IPS-15b (cell line): Measurements from ENCODE around the gene MBD5.

Experiments
- H3K27me3 ChIP-seq: one replicate; pipeline ENCODE4 v1.6.1; 2013; ENCODE audit warnings: low read length; ENCODE audit not compliant: control insufficient read depth, insufficient read depth
- H3K36me3 ChIP-seq: one replicate; pipeline ENCODE4 v1.6.1; 2013; ENCODE audit warnings: low read length; ENCODE audit not compliant: control insufficient read depth, insufficient read depth
- H3K4me1 ChIP-seq: one replicate; pipeline ENCODE4 v1.6.1; 2013; ENCODE audit warnings: mild to moderate bottlenecking, low read length; ENCODE audit not compliant: control insufficient read depth, insufficient read depth
- H3K4me3 ChIP-seq: one replicate; pipeline ENCODE4 v1.5.1; 2013; ENCODE audit warnings: low read depth, low read length
- H3K9ac ChIP-seq: one replicate; pipeline ENCODE4 v1.6.1; 2013; ENCODE audit warnings: low read depth, mild to moderate bottlenecking, low read length
- H3K9me3 ChIP-seq: one replicate; pipeline ENCODE4 v1.6.1; 2013; ENCODE audit warnings: mild to moderate bottlenecking, low read length; ENCODE audit not compliant: control insufficient read depth, insufficient read depth

The MBD5 gene

DNA sequence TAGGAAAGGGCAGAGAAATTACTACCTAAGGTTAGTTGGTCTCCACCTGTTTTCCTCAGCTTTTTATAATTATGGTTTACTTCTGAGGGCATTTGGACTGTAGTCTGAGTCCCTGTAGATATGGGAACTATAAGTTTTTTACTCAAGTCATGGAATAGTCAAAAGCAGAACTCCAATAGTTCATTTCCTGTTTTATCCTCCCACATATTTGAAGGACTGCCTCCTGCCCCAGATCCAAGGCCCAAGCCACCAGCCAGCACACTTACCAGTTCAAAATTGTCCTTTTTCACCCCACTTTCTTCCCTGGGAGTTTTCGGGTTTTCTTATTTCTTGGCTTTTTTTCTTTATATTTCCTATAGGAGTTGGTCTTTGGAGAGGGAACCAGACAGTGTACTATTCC is 164.1 kb downstream of the MBD5 start:
- no peak overlapping the region for H3K4me3 ChIP-seq

DNA sequence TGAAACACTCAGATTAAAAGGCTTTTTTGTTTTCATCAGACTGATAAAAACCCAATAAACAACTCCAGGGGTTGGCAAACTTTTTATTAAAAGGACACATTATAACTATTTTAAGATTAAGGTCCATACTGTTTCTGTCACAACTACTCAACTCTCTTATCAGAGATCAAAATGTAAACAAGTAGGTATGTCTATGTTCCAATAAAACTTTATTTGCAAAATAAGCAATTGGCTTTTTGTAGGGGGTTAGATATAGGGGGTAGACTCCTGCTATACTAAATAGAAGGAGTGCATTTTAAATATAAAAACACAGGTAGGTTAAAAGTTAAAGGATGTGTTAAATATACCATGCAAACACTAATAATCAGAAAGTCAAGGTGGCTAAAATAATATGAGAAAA is 174.0 kb downstream of the MBD5 start:
- H3K9me3 ChIP-seq: no peaks in the 10 kb centered on the region
- H3K4me1 ChIP-seq: no peaks in the 10 kb centered on the region
- H3K9ac ChIP-seq: no peak overlapping the region
- no peaks in the 10 kb centered on the region for H3K36me3 ChIP-seq
- H3K4me3 ChIP-seq: no peak overlapping the region
- H3K27me3 ChIP-seq: no peaks in the 10 kb centered on the region

More for the DNA sequence above, 164.1 kb downstream of the MBD5 start:
- H3K4me1 ChIP-seq: no peaks in the 10 kb centered on the region
- H3K27me3 ChIP-seq: no peaks in the 10 kb centered on the region
- no peaks in the 10 kb centered on the region for H3K36me3 ChIP-seq
- no peak overlapping the region for H3K9ac ChIP-seq
- no peaks in the 10 kb centered on the region for H3K9me3 ChIP-seq

DNA sequence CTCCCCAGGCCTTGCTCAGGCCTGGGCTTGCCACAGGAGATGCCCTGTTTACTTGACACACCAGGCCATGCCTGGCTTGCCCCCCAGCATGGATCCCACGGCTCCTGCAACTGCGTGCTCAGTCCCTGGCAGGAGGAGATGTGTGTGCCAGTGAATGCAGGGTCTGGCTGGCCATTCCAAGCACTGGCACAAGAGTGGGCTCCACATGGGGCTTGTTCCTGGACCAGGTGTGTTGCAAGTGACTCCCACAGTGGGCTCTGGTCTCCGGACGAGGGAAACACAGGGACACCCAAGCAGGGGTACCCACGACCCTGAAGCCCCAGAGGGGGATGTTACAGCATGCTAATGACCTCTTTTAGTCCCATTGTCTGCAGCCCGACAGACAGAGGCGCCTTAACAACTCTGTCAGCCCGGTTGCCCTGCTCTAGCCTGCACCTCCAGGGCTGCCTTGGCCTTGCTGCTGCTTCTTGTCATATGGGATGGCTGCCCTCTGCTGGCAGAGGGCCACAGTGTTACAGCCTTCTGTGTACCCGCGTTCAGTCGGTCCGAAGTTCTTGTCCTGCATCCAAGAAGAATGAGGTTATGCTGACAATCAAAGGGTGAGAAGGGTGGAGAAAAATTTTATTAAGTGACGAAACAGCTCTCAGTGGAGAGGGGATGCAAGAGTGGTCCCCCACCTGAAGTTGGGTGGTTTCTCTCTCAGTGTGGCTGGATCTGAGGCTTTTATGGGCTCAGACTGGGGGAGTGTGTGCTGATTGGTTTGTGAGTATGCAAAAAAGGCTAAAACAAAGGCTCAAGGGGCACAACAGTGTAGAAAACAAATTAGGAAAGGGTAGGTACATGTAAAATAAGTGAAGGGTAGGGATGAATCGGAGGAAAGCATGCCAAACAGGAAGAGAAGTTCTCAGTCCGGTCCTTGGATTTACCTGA is 180.4 kb downstream of the MBD5 start:
- H3K9me3 ChIP-seq: peaks cover 5% of the 10 kb centered on the region
- no peaks in the 10 kb centered on the region for H3K27me3 ChIP-seq
- no peak overlapping the region for H3K4me3 ChIP-seq
- H3K4me1 ChIP-seq: peaks cover 3% of the 10 kb centered on the region
- H3K36me3 ChIP-seq: no peaks in the 10 kb centered on the region
- no peak overlapping the region for H3K9ac ChIP-seq

- H3K9me3 ChIP-seq: peaks cover 5% of the 10 kb centered on the region
- H3K4me1 ChIP-seq: peaks cover 3% of the 10 kb centered on the region
- no peak overlapping the region for H3K9ac ChIP-seq
- no peaks in the 10 kb centered on the region for H3K36me3 ChIP-seq
- H3K4me3 ChIP-seq: no peak overlapping the region
- no peaks in the 10 kb centered on the region for H3K27me3 ChIP-seq
Measured at GRCh38 chr2:148202237-148202636, 181.3 kb downstream of the MBD5 start.

DNA sequence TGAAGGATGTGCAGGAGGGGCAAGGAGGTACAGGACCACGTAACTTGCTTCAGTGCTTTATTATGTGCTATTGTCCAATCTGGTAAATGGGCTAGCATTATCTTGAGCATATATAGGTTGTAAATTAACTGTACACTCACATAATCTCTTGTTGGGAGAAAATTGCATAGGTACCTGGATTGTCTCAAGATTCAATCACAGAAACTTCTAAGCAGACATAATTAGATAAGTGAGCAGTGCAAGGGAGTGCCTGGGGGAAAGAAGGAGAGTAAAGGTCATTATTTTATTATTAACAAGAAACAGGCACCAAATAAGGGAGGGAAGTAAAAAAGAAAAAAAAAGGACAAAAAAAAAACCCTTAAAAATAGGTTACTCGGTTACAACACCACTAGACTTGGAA is 186.2 kb downstream of the MBD5 start:
- no peaks in the 10 kb centered on the region for H3K4me1 ChIP-seq
- no peaks in the 10 kb centered on the region for H3K36me3 ChIP-seq
- no peaks in the 10 kb centered on the region for H3K9me3 ChIP-seq
- no peak overlapping the region for H3K9ac ChIP-seq
- H3K4me3 ChIP-seq: no peak overlapping the region
- H3K27me3 ChIP-seq: no peaks in the 10 kb centered on the region

GRCh38 chr2:148209603-148210002 is 188.7 kb downstream of the MBD5 start:
- no peaks in the 10 kb centered on the region for H3K27me3 ChIP-seq
- no peaks in the 10 kb centered on the region for H3K9me3 ChIP-seq

GRCh38 chr2:148218326-148219075 is 197.6 kb downstream of the MBD5 start:
- Histone ChIP-seq H3K9ac (no peak overlapping the region), H3K27me3 (no peaks in the 10 kb centered on the region), H3K4me1 (no peaks in the 10 kb centered on the region), H3K9me3 (no peaks in the 10 kb centered on the region), H3K36me3 (no peaks in the 10 kb centered on the region), H3K4me3 (no peak overlapping the region)

More at GRCh38 chr2:148209603-148210002, 188.7 kb downstream of the MBD5 start:
- no peaks in the 10 kb centered on the region for H3K4me1 ChIP-seq
- H3K9ac ChIP-seq: no peak overlapping the region
- no peak overlapping the region for H3K4me3 ChIP-seq
- H3K36me3 ChIP-seq: no peaks in the 10 kb centered on the region

- Histone ChIP-seq H3K4me3 (no peak overlapping the region), H3K36me3 (no peaks in the 10 kb centered on the region), H3K4me1 (no peaks in the 10 kb centered on the region), H3K9ac (no peak overlapping the region), H3K9me3 (no peaks in the 10 kb centered on the region), H3K27me3 (no peaks in the 10 kb centered on the region)
Measured at GRCh38 chr2:148221166-148221565, 200.3 kb downstream of the MBD5 start.

DNA sequence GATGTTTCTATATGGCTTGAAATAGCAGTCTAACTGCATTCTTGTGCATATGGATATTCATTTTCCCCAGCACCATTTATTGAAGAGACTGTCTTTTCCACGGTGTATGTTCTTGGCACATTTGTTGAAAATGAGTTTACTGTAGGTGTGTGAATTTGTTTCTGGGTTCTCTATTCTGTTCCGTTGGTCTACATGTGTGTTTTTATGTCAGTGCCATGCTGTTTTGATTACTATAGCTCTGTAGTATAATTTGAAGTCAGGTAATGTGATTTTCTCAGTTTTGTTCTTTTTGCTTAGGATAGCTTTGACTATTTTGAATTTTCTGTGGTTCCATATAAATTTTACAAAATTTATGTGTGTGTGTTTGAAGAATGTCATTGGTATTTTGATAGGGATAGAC is 201.0 kb downstream of the MBD5 start:
- no peaks in the 10 kb centered on the region for H3K4me1 ChIP-seq
- H3K9me3 ChIP-seq: no peaks in the 10 kb centered on the region
- no peaks in the 10 kb centered on the region for H3K27me3 ChIP-seq
- H3K36me3 ChIP-seq: no peaks in the 10 kb centered on the region
- no peak overlapping the region for H3K9ac ChIP-seq
- no peak overlapping the region for H3K4me3 ChIP-seq

GRCh38 chr2:148231858-148232257 is 211.0 kb downstream of the MBD5 start:
- Histone ChIP-seq H3K9ac (no peak overlapping the region), H3K9me3 (no peaks in the 10 kb centered on the region), H3K27me3 (no peaks in the 10 kb centered on the region), H3K4me3 (no peak overlapping the region), H3K4me1 (no peaks in the 10 kb centered on the region), H3K36me3 (no peaks in the 10 kb centered on the region)

DNA sequence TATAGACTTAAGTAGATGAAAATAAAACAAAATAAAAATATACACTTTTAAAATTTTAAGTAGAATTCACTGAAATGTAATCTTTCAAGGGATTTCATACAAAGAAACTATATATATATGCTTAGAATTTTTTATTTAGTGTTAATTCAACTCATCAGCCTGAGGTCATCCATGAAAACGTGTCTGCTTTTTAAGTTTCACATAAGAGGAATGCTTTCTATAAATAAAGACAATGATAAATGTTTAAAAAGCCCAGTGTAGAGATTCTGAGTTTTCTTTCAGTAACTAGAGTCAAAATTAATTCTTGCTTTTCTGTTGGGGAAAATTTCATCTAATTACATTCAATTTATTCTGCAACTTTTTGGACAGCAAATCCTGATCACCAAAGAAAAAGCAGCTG is 213.3 kb downstream of the MBD5 start:
- no peaks in the 10 kb centered on the region for H3K36me3 ChIP-seq
- H3K9me3 ChIP-seq: no peaks in the 10 kb centered on the region
- no peaks in the 10 kb centered on the region for H3K27me3 ChIP-seq
- H3K4me3 ChIP-seq: no peak overlapping the region
- H3K4me1 ChIP-seq: no peaks in the 10 kb centered on the region
- no peak overlapping the region for H3K9ac ChIP-seq

DNA sequence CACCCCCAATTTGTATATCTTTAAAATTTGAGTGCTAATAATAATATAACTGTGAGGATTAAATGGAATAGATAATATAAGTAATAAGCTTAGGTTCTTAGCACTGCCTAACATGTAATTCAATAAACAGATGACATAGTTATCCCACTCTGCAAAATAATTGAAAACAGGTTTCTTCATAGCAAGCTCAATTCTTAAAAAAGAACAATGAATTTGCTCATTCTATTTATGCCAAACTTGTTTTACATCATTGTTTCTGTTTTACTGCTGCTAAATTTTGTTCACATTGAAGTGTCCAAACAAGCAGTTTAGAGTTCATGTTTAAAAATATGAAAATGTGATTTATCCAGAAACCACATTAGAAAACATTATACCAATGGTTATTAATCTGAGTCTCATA is 217.0 kb downstream of the MBD5 start:
- H3K27me3 ChIP-seq: no peaks in the 10 kb centered on the region
- H3K9ac ChIP-seq: no peak overlapping the region

More for the DNA sequence above, 217.0 kb downstream of the MBD5 start:
- no peaks in the 10 kb centered on the region for H3K9me3 ChIP-seq
- no peaks in the 10 kb centered on the region for H3K4me1 ChIP-seq
- no peak overlapping the region for H3K4me3 ChIP-seq
- H3K36me3 ChIP-seq: no peaks in the 10 kb centered on the region
